A673 (cell line): ENCODE results near the gene EPB41L3. TPM values are rescaled to one million over a fixed set of nuclear protein-coding genes. Genes with fewer than 3 reads are reported as not detected.

Experiments
- BruUV-seq: library from RNA; stranded (reverse); fragments of 400-500 nt; replicated peaks from 2 replicates; lab custom pipeline; 2021; lab: Mats Ljungman, UMichigan
- CTCF ChIA-PET: fragments of 300-600 bp; sonication (Branson Sonifier 250); formaldehyde crosslinking; loops from one replicate; lab custom pipeline; 2022; ENCODE audit warnings: antibody characterized with exemption; lab: Charles Lee
- POLR2A ChIA-PET: fragments of 300-600 bp; sonication (Branson Sonifier 250); formaldehyde crosslinking; loops from one replicate; lab custom pipeline; 2022; ENCODE audit warnings: antibody characterized with exemption; ENCODE audit not compliant: low non-redundant PET; lab: Charles Lee
- DNase-seq: peaks from one replicate; pipeline ENCODE4 v3.0.0-alpha.2; 2015; ENCODE audit warnings: low spot score
- H3K27ac ChIP-seq: fragments of 200-600 bp; sonication (generic); 2 replicates; pipeline ENCODE4 v1.5.1; 2016; ENCODE audit warnings: mixed run types, low read depth, mild to moderate bottlenecking, mixed read lengths, antibody characterized with exemption, low read length; ENCODE audit not compliant: poor library complexity, severe bottlenecking
- H3K27me3 ChIP-seq: fragments of 200-600 bp; sonication (generic); replicated peaks from 2 replicates; pipeline ENCODE4 v1.6.1; 2017; ENCODE audit warnings: mixed run types, low read depth, mild to moderate bottlenecking, mixed read lengths, antibody characterized with exemption, low read length; ENCODE audit not compliant: insufficient read depth, poor library complexity
- H3K36me3 ChIP-seq: fragments of 200-600 bp; sonication (generic); 2 replicates; pipeline ENCODE4 v1.6.1; 2016; ENCODE audit warnings: mixed run types, mild to moderate bottlenecking, mixed read lengths, antibody characterized with exemption, low read length; ENCODE audit not compliant: insufficient read depth, poor library complexity, severe bottlenecking
- H3K4me1 ChIP-seq: fragments of 200-600 bp; sonication (generic); 2 replicates; pipeline ENCODE4 v1.6.1; 2017; ENCODE audit warnings: mixed run types, mild to moderate bottlenecking, mixed read lengths, antibody characterized with exemption, low read length; ENCODE audit not compliant: insufficient read depth, poor library complexity, severe bottlenecking
- H3K4me3 ChIP-seq: fragments of 200-600 bp; sonication (generic); 2 replicates; pipeline ENCODE4 v1.5.1; 2016; ENCODE audit warnings: low read depth, mixed run types, mild to moderate bottlenecking, mixed read lengths, low read length; ENCODE audit not compliant: poor library complexity, severe bottlenecking
- H3K9me3 ChIP-seq: fragments of 200-600 bp; sonication (generic); 2 replicates; pipeline ENCODE4 v1.6.1; 2016; ENCODE audit warnings: mixed run types, low read depth, mild to moderate bottlenecking, mixed read lengths, antibody characterized with exemption, low read length; ENCODE audit not compliant: poor library complexity, severe bottlenecking
- EZH2 ChIP-seq: fragments of 200-600 bp; sonication (generic); IDR thresholded peaks from 2 replicates; pipeline ENCODE4 v1.6.1; 2017; ENCODE audit warnings: borderline replicate concordance, low read depth, mild to moderate bottlenecking, mixed read lengths, antibody characterized with exemption, low read length; ENCODE audit not compliant: poor library complexity, severe bottlenecking
- intact Hi-C: fragments of 100-400 bp; cut with micrococcal nuclease; formaldehyde crosslinking; loops from one replicate; pipeline ENCODE4 v1.10.0; 2022; ENCODE audit not compliant: unreplicated experiment
- total RNA-seq: library from RNA; stranded (reverse); gene quantifications from 2 replicates; pipeline ENCODE4 v1.2.3, GENCODE V29; 2021
- TF ChIP-seq, protein P1 (sequence below): fragments of 300-800, 200-600 bp; sonication (generic); conservative IDR thresholded peaks from 2 replicates; pipeline ENCODE4 v1.5.1; 2017; ENCODE audit warnings: low read depth, mild to moderate bottlenecking, antibody characterized with exemption, low read length, moderate library complexity, mixed read lengths

EPB41L3 gene
- total RNA-seq, 1 experiment from 2014 or later: 0.86 TPM

DNA sequence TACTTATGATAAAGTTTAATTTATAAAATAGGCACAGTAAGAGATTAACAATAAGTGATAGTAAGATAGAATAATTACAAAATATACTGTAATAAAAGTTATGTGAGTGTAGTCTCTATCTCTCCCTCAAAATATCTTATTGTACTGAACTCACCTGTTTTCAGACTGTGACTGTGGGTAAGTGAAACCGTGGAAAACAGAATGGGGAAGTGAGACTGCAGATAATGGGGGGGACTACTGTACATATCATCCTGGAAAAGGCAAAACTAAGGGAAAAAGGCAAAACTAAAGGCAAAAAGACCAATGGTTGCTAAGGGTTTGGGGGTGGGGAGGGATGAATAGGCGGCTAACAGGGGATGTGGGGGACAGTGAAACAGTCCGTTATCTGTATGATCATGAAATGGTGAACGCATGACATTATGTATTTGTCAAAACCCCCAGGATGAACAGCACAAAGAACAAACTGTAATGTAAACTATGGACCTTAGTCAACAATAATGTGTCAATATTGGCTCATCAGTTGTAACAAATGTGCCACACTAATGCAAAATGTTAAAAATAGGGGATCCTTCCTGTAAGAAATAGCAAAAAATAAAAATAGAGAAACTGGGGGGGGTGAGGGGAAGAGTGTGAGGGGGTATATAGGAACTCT is 93.8 kb downstream of the EPB41L3 start:
- POLR2A ChIA-PET: no interaction called here
- BruUV-seq: no TSS peak

DNA sequence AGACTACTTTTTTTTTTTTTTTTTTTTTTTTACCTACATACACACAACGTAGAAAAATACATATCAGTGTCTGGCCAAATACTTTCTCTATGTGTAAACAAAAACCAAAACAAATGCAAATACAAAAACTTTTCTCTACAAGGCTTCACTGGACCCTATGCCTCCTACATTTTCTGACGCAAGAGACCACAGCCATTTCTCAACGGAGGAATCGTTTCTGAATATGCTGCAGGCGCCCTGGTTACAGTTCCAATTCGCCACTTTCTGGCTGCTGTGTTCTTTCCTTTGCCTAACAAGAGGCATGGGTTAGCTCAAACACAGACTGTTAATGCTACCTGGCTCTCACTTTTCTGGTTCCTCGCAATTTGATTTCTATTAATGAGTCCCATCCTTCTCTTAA is 96.4 kb downstream of the EPB41L3 start:
- no peak overlapping the region for H3K4me3 ChIP-seq
- no peaks in the 10 kb centered on the region for H3K36me3 ChIP-seq
- POLR2A ChIA-PET: no interaction called here
- H3K27me3 ChIP-seq: no peaks in the 10 kb centered on the region
- no TSS peak for BruUV-seq
- no peaks in the 10 kb centered on the region for H3K9me3 ChIP-seq
- H3K4me1 ChIP-seq: no peaks in the 10 kb centered on the region
- intact Hi-C loops: no loop called here
- H3K27ac ChIP-seq: no peak overlapping the region
- no peak for DNase-seq
- CTCF ChIA-PET: no interaction called here
- TF ChIP-seq, protein P1, sequence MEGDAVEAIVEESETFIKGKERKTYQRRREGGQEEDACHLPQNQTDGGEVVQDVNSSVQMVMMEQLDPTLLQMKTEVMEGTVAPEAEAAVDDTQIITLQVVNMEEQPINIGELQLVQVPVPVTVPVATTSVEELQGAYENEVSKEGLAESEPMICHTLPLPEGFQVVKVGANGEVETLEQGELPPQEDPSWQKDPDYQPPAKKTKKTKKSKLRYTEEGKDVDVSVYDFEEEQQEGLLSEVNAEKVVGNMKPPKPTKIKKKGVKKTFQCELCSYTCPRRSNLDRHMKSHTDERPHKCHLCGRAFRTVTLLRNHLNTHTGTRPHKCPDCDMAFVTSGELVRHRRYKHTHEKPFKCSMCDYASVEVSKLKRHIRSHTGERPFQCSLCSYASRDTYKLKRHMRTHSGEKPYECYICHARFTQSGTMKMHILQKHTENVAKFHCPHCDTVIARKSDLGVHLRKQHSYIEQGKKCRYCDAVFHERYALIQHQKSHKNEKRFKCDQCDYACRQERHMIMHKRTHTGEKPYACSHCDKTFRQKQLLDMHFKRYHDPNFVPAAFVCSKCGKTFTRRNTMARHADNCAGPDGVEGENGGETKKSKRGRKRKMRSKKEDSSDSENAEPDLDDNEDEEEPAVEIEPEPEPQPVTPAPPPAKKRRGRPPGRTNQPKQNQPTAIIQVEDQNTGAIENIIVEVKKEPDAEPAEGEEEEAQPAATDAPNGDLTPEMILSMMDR: no peak
- no peak for TF ChIP-seq EZH2

More for the DNA sequence above, 93.8 kb downstream of the EPB41L3 start:
- Histone ChIP-seq H3K4me3 (no peak overlapping the region), H3K36me3 (no peaks in the 10 kb centered on the region), H3K9me3 (no peaks in the 10 kb centered on the region), H3K4me1 (no peaks in the 10 kb centered on the region), H3K27ac (no peak overlapping the region), H3K27me3 (no peaks in the 10 kb centered on the region)
- intact Hi-C loops: no loop called here
- DNase-seq: no peak
- TF ChIP-seq, protein P1: no peak
- TF ChIP-seq EZH2: no peak
- CTCF ChIA-PET: no interaction called here

DNA sequence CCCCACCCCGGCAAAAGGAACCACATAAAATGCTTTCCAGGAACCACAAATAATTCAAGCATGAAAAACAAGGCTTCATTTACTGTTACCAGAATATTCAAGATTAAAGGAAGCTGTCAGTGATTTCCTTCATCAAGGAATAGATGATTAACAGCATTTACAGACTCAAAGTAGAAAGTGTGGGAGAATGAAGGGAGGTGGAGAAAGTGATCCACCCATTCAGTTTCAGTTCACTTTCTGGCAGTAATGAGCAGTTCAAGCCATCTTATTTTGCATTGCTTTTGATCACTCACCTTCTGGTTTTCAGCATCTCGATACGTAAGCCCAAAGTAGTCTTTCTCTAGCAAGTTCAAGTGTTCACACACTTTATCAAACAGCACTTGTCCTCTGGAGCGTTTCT is 99.0 kb downstream of the EPB41L3 start:
- POLR2A ChIA-PET: no interaction called here
- CTCF ChIA-PET: no interaction called here
- H3K27me3 ChIP-seq: no peaks in the 10 kb centered on the region
- no peaks in the 10 kb centered on the region for H3K36me3 ChIP-seq
- H3K9me3 ChIP-seq: no peaks in the 10 kb centered on the region
- no TSS peak for BruUV-seq
- H3K4me3 ChIP-seq: no peak overlapping the region
- peaks cover 3% of the 10 kb centered on the region for H3K4me1 ChIP-seq
- H3K27ac ChIP-seq: no peak overlapping the region
- no peak for DNase-seq
- intact Hi-C loops: no loop called here
- TF ChIP-seq, protein P1: no peak
- no peak for TF ChIP-seq EZH2
